Esophagus mucosa (tissue), 1 donor: ENCODE measurements around the gene COA3. TPM values are rescaled to one million over a fixed set of nuclear protein-coding genes. Genes with fewer than 3 reads are reported as not detected.

Source experiments
- ATAC-seq: fragments of 200-7000 bp; cut with Tn5 transposase; one replicate; pipeline ENCODE4 v1.9.1; 2020
- total RNA-seq: library from RNA; stranded (reverse); gene quantifications from one replicate; pipeline ENCODE4 v1.2.4, GENCODE V29; 2023
- donor health status: DM: yes; HTN: yes; CAD: no.

The COA3 gene, protein sequence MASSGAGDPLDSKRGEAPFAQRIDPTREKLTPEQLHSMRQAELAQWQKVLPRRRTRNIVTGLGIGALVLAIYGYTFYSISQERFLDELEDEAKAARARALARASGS
- total RNA-seq = 104 TPM

- peak; percentile 75 for ATAC-seq
Observed at GRCh38 chr17:42798383-42799380, at the start of gene COA3, which contains the start of gene CNTD1. COA3 (minus strand) TSS chr17:42798704; CDS start chr17:42798681, 23 bp downstream. CNTD1 (plus strand) TSS chr17:42798861; CDS start chr17:42799068, 207 bp downstream.

DNA sequence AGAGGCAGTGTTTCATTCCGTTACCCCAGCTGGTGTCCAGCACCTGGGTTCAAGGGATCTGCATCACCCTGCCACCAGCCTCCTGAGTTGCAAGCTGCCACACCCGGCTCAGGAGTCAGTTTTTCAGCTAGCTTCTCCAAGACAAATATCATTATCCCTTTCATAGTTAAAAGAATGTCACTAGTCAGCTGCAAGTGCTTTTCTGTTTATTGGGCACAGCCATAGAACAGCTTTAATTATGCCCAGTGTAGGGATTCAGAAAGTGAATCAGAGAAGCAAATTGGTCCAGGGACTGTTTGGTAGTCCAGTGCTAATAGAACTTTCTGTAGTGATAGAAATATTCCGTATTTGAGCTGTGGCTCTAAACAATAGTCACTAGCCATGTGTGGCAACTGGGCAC, 49.6 kb upstream of the COA3 start:
- no peak for ATAC-seq

DNA sequence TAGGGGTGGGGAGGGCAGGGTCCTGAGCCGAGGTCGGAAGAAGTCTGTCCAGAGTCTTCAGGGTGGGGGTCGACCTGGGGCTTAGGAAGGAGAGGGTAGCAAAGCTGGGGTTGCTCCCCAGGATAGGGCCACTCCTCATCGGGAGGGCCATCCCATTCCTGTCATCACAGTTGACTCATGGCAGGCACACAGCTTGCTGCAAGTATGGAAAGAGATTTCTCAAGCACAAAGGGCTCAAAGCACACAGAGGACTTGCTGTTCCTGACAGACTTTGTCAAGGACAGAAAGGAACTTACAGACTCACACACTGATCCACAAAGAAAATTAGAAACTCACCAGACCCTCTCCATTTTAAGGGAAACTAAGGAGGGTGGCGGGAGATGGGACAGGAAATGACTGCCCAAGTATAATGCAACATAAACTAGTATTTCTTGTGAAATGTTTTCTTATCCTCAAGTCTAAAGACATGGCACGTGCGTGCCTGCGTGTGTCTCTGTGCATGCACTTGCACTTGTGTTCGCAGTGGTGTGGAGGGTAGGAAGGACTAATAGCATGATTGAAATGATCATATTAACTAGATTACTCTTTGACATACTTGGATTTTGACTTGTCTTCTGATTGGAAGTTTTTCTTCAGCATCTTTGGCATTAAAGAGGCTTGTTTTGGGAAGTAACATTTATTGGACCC, 48.2 kb upstream of the COA3 start:
- peak; percentile 58 for ATAC-seq

GRCh38 chr17:42845918-42846593, 47.6 kb upstream of the COA3 start:
- no peak for ATAC-seq

GRCh38 chr17:42845556-42845917, 47.0 kb upstream of the COA3 start:
- ATAC-seq = no peak

DNA sequence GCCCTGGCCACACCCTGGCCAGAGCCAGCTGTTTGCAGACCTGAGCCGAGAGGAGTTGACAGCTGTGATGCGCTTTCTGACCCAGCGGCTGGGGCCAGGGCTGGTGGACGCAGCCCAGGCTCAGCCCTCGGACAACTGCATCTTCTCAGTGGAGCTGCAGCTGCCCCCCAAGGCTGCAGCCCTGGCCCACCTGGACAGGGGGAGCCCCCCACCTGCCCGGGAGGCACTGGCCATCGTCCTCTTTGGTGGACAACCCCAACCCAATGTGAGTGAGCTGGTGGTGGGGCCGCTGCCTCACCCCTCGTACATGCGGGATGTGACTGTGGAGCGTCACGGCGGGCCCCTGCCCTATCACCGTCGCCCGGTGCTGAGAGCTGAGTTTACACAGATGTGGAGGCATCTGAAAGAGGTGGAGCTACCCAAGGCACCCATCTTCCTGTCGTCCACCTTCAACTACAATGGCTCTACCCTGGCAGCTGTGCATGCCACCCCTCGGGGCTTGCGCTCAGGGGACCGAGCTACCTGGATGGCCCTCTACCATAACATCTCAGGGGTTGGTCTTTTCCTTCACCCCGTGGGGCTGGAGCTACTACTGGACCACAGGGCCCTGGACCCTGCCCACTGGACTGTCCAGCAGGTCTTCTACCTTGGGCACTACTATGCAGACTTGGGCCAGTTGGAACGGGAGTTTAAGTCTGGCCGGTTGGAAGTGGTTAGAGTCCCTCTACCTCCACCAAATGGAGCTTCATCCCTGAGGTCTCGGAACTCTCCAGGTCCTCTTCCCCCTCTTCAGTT, 46.5 kb upstream of the COA3 start:
- no peak for ATAC-seq

- ATAC-seq = no peak
Observed at GRCh38 chr17:42844271-42844670, 45.8 kb upstream of the COA3 start, which contains the start of gene AOC2. AOC2 (plus strand) TSS chr17:42844580; CDS start chr17:42844627, 47 bp downstream.

- peak; percentile 68 for ATAC-seq
Observed at GRCh38 chr17:42843358-42843934, 44.9 kb upstream of the COA3 start.

GRCh38 chr17:42841975-42842685, 43.6 kb upstream of the COA3 start:
- ATAC-seq = no peak

DNA sequence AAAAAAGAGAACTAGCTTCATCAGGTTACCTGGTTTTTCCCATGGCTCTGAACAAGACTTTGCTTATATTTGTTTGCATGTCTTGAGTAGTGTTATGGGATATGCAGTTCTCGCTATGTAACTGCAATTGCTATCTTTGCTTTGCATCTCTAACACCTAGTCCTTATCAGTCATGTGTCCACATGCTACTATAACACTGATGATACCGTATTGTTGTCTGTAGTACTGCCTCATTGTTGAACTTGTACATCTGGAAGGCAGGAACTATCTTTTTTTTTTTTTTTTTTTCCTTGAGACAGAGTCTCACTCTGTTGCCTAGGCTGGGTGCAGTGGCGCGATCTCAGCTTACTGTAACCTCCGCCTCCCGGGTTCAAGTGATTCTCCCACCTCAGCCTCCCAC, 37.2 kb upstream of the COA3 start:
- no peak for ATAC-seq

- ATAC-seq = peak; percentile 27
Observed at GRCh38 chr17:42833767-42834422, 35.4 kb upstream of the COA3 start.

- peak; percentile 92 for ATAC-seq
Observed at GRCh38 chr17:42832934-42833766, 34.6 kb upstream of the COA3 start, which contains the start of gene PSME3. PSME3 (plus strand) TSS chr17:42833397; CDS start chr17:42833632, 235 bp downstream.

DNA sequence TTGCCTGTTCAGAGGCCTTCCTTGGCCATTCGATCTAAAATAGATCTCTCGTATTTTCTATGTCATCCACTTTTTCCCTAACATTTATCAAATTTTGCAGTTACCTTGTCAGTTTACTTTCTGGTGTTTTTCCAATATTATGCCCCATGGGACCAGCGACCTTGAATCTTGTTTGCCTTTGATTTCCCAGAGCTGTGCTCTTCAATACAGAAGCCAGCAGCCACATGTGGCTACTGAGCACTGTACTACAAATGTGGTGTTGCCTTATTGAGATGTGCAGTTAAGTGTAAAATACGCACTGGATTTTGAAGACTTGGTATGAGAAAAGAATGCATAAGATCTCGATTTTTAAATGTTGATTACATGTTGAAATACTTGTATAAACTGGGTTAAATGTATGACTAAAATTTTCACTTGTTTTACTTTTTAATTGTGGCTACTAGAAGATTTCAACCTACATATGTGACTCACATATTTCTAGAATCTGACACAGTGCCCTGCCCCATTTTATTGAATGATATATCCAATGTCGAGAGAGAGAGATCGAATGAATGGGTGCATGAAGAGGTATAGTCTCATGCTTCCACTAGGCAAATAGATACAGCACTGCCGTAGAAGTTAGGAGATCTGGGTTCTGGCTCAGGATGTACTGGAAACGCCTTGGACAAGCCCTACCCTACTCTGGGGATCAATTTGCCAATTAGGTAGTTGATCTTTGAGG, 33.9 kb upstream of the COA3 start:
- peak; percentile 8 for ATAC-seq

DNA sequence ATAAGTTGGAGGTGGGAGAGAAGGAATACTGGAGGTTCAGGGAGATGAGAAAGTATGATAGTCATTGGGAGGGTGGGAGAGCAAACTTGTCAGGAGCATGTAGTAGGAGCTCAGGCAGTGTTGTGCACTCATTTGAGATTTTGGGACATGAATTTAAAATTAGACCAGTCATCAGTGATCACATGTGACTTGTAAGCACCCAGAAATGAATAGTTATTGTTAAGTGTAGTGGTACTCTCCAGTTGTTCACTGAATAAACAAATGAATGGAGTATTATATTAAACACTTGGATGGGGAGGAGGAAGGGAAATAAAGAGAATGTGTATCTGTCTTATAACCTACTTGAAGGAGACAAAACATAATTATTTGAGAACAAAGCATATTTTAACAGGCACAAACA, 32.5 kb upstream of the COA3 start:
- ATAC-seq = no peak

GRCh38 chr17:42827472-42827871, 29.0 kb upstream of the COA3 start:
- no peak for ATAC-seq

GRCh38 chr17:42821176-42821575, 22.7 kb upstream of the COA3 start:
- no peak for ATAC-seq

GRCh38 chr17:42819939-42820535, 21.5 kb upstream of the COA3 start:
- ATAC-seq = no peak

GRCh38 chr17:42818379-42818778, 19.9 kb upstream of the COA3 start:
- ATAC-seq = no peak
